ENCODE data around the gene VPS37B. TPM values are rescaled to one million over a fixed set of nuclear protein-coding genes. Genes with fewer than 3 reads are reported as not detected.
A peak's percentile ranks its signal among the peaks of the same experiment; 100 is the strongest.

Gene VPS37B
- total RNA-seq, 6 experiments from 2014 or later: 5.2 to 6.7 (median 6.0) TPM

- Histone ChIP-seq H3K36me3 (no peaks in the 10 kb centered on the region), H3K4me3 (no peak overlapping the region), H3K9me3 (no peaks in the 10 kb centered on the region), H3K27me3 (no peaks in the 10 kb centered on the region), H3K4me1 (peaks cover 0 to 35% (median 18%) of the 10 kb centered on the region in 4 donors), H3K27ac (no peak overlapping the region)
- intact Hi-C loops (cut with DNase I): no loop called here
- WGBS (ENCODE audit: insufficient coverage, low coverage, low lambda C conversion rate, missing lambda C conversion rate): 86% methylated on average over 4 of the region's 8 CpGs
- TF ChIP-seq CTCF (IDR thresholded peaks at IDR 0.05) (no peak), POLR2A (IDR thresholded peaks at IDR 0.05) (no peak)
- peak in 1 of 3 donors; percentile 15 for DNase-seq
- ATAC-seq: no peak
Measured at GRCh38 chr12:122844366-122844971, 51.5 kb downstream of the VPS37B start.

GRCh38 chr12:122843455-122843854, 52.5 kb downstream of the VPS37B start:
- Histone ChIP-seq H3K27me3 (no peaks in the 10 kb centered on the region), H3K36me3 (no peaks in the 10 kb centered on the region), H3K4me1 (peaks cover 0 to 45% (median 21%) of the 10 kb centered on the region in 4 donors), H3K4me3 (no peak overlapping the region), H3K9me3 (no peaks in the 10 kb centered on the region), H3K27ac (no peak overlapping the region)
- DNase-seq (peak in 1 of 3 donors; percentile 39), ATAC-seq (no peak)
- TF ChIP-seq POLR2A (IDR thresholded peaks at IDR 0.05): no peak
- no peak for TF ChIP-seq CTCF (IDR thresholded peaks at IDR 0.05)
- WGBS (ENCODE audit: insufficient coverage, low coverage, low lambda C conversion rate, missing lambda C conversion rate): no CpG with 5 or more reads among the region's 8 CpGs
- intact Hi-C loops (cut with DNase I): no loop called here

GRCh38 chr12:122842505-122843405, 53.2 kb downstream of the VPS37B start:
- no peak for TF ChIP-seq CTCF (IDR thresholded peaks at IDR 0.05)
- no peak for TF ChIP-seq POLR2A (IDR thresholded peaks at IDR 0.05)
- intact Hi-C loops (cut with DNase I): no loop called here
- ATAC-seq (peak in 1 of 4 donors; percentile 3), DNase-seq (peak in 2 of 3 donors; percentile 46 to 51)
- WGBS (ENCODE audit: insufficient coverage, low coverage, low lambda C conversion rate, missing lambda C conversion rate): 28% methylated on average over 5 of the region's 22 CpGs
- Histone ChIP-seq H3K4me3 (no peak overlapping the region), H3K36me3 (no peaks in the 10 kb centered on the region), H3K27me3 (no peaks in the 10 kb centered on the region), H3K4me1 (peaks cover 0 to 52% (median 25%) of the 10 kb centered on the region in 4 donors), H3K27ac (peak overlapping the region; percentile 67 to 91 (median 88)), H3K9me3 (no peaks in the 10 kb centered on the region)

GRCh38 chr12:122841544-122842321, 54.2 kb downstream of the VPS37B start:
- 37% methylated on average over 21 of the region's 23 CpGs for WGBS (ENCODE audit: insufficient coverage, low coverage, low lambda C conversion rate, missing lambda C conversion rate)
- ATAC-seq: peak; percentile 55 to 81 (median 70)

More at GRCh38 chr12:122841544-122842321, 54.2 kb downstream of the VPS37B start:
- peak overlapping the region in 1 of 3 donors; percentile 8 for H3K4me3 ChIP-seq
- TF ChIP-seq CTCF (IDR thresholded peaks at IDR 0.05): no peak
- peak; percentile 80 for TF ChIP-seq POLR2A (IDR thresholded peaks at IDR 0.05)
- DNase-seq: peak; percentile 72 to 85 (median 84)
- no peaks in the 10 kb centered on the region for H3K36me3 ChIP-seq
- peak overlapping the region; percentile 67 to 91 (median 88) for H3K27ac ChIP-seq
- H3K4me1 ChIP-seq: peaks cover 0 to 60% (median 25%) of the 10 kb centered on the region in 4 donors
- no peaks in the 10 kb centered on the region for H3K27me3 ChIP-seq
- no peaks in the 10 kb centered on the region for H3K9me3 ChIP-seq
- intact Hi-C loops (cut with DNase I): no loop called here

Data from right lobe of liver (tissue), 6 donors.